Measurements from ENCODE around the gene STUB1.

The STUB1 gene

GRCh38 chr16:724188-725040, 44.2 kb downstream of the STUB1 start:
- DNase-seq (ENCODE audit: low read depth in 2 of 2), result no peak

- no peak for DNase-seq (ENCODE audit: low read depth in 2 of 2)
These were observed 44.8 kb downstream of the STUB1 start for GRCh38 chr16:725041-725376.

- no peak for DNase-seq (ENCODE audit: low read depth in 2 of 2)
These were observed 45.4 kb downstream of the STUB1 start for GRCh38 chr16:725463-726187.

GRCh38 chr16:726188-726437, 45.9 kb downstream of the STUB1 start:
- no peak for DNase-seq (ENCODE audit: low read depth in 2 of 2)

GRCh38 chr16:726438-727290, 46.5 kb downstream of the STUB1 start, which contains the start of the genes CCDC78 and HAGHL:
TSS of gene CCDC78 (minus strand) at chr16:726443. CDS start at chr16:726367, 76 bp downstream.
TSS of gene HAGHL (plus strand) at chr16:727106. CDS start at chr16:727510, 404 bp downstream.
- peak in 1 of 2 donors; percentile 51 for DNase-seq (ENCODE audit: low read depth in 2 of 2)

GRCh38 chr16:727291-727977, 47.2 kb downstream of the STUB1 start:
- no peak for DNase-seq (ENCODE audit: low read depth in 2 of 2)

GRCh38 chr16:728131-728889, 48.1 kb downstream of the STUB1 start:
- DNase-seq (ENCODE audit: low read depth in 2 of 2), result peak; percentile 34 to 47

- no peak for DNase-seq (ENCODE audit: low read depth in 2 of 2)
These were observed 48.9 kb downstream of the STUB1 start for GRCh38 chr16:728890-729744.

- DNase-seq (ENCODE audit: low read depth in 2 of 2), result no peak
These were observed 49.8 kb downstream of the STUB1 start for GRCh38 chr16:729768-730665.

- no peak for DNase-seq (ENCODE audit: low read depth in 2 of 2)
These were observed 50.7 kb downstream of the STUB1 start for GRCh38 chr16:730666-731509.

GRCh38 chr16:732332-732731, 52.1 kb downstream of the STUB1 start:
- DNase-seq (ENCODE audit: low read depth in 2 of 2), result no peak

Measured in stimulated activated CD4-positive, alpha-beta T cell treated with anti-CD3 and anti-CD28 coated beads, Interleukin-15, amount 100 ng/mL, for 48 hours (primary cell).